ENCODE measurements around the gene MMADHC.

DNA sequence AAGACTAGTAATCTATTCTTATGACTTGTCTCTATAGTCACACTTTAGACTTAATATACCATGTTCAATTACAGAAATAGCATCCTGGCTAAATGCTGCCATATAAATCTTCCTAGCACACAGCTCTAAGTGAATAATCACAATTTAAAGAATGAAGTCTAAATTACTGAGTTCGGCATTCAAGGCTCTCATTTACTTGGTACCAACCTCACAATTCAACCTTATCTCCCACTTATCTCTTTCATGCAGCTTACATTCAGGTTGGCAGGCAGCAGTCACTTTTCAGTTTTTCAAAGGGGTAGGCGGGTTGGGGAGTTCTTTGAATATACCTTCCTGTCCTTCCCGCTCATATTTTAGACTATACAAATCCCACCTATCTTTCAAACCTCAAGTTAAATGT lies 1.5 kb downstream of the MMADHC start:
- TF ChIP-seq, protein P1, sequence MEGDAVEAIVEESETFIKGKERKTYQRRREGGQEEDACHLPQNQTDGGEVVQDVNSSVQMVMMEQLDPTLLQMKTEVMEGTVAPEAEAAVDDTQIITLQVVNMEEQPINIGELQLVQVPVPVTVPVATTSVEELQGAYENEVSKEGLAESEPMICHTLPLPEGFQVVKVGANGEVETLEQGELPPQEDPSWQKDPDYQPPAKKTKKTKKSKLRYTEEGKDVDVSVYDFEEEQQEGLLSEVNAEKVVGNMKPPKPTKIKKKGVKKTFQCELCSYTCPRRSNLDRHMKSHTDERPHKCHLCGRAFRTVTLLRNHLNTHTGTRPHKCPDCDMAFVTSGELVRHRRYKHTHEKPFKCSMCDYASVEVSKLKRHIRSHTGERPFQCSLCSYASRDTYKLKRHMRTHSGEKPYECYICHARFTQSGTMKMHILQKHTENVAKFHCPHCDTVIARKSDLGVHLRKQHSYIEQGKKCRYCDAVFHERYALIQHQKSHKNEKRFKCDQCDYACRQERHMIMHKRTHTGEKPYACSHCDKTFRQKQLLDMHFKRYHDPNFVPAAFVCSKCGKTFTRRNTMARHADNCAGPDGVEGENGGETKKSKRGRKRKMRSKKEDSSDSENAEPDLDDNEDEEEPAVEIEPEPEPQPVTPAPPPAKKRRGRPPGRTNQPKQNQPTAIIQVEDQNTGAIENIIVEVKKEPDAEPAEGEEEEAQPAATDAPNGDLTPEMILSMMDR (IDR thresholded peaks at IDR 0.05; ENCODE audit: poor library complexity), result no peak
- TF ChIP-seq EZH2phosphoT487 (IDR thresholded peaks at IDR 0.05; ENCODE audit: low read depth, severe bottlenecking, unreplicated experiment) (no peak), EZH2 (IDR thresholded peaks at IDR 0.05; ENCODE audit: borderline replicate concordance) (no peak)

Data from hepatocyte (in vitro differentiated cells).